NCI-H345 treated with DMSO at 0.1 percent for 48 hours (cell line): ENCODE measurements around the gene PTGER2.

Source experiments
- DNase-seq: peaks from one replicate; lab custom pipeline; 2025; ENCODE audit not compliant: unreplicated experiment; lab: John Stamatoyannopoulos, UW

PTGER2 gene

DNA sequence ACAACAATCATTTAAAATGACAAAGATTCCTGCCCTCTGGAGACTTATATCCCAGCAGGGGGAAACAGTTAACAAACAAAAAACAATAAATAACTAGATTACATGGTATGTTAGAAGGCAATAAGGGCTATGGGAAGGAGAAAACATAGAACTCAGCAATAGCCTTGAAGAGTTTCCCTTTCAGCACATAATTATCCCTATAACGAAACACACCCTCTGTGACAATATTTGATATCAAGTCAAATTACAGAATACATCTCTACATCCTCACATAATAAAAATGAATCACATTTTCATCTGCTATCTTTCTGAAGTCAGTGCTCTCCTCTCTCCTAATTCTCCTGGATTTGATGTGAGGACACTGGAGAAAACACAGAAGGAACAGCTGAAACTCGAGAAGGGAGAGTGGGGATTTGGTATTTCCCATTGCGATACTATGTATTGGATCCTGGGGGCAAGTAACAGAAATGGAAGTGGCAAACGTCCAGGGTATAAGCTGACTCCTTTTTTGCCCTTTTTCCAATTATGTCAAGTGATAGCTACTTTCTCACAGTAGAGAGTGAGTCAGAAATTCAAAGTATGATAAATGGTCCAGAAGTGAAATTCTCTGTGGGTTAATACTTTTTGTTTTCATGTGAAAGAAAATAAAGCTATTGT is 9.7 kb upstream of the PTGER2 start:
- DNase-seq = no peak

DNA sequence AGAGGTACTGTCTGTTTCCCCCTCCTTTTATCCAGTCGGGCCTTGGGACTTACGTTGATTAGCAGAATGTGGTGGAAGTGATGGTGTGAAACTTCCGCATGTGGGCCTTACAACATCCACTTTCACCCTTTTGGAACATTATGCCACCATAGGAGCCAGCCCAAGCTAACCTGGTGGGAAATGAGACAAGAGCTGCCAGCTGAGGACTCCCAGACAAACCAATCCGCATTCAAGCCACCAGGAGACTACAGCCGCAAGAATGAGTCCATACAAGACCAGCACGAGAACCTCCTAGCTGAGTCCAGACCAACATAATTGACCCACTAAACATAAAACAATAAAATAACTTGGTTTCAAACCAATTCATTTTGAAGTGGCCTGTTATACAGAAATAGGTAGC is 9.1 kb upstream of the PTGER2 start:
- no peak for DNase-seq

DNA sequence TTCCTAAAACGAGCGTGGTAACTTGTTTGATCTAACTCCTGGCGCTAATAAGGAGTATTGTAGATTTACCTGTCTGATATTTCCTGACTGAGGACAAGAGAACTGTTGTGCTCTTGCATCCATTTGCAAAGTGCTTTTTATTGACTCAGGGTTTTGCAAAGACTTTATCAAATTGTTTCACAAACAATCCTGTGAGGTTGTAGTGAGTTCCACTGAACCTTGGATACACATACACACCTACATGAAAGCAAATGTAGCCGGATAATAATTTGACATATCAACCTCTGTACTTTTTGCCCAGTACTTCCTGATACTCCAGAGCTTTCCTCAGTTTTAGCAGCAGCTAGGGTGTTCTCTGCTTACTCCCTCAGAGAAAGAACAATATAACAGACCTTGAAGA is 6.7 kb upstream of the PTGER2 start:
- DNase-seq = no peak

DNA sequence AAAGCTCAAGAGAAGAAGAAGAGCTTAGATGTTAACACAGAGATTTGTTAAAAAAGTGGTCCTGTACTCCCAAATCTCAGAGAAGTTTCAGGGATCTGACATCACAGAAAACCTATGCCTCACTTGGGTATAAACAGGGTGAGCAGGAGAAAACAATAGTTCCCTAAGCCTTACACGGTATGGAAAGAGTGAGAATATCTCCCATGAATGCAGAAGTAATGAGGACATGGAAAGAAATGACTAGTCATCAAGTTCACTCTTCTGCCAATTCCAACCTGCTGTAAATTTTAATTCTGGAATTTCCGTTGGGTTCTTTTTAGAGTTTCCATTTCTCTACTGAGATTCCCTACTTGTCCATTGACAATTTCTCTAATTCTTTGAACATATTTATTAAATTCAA is 6.2 kb upstream of the PTGER2 start:
- DNase-seq = no peak

DNA sequence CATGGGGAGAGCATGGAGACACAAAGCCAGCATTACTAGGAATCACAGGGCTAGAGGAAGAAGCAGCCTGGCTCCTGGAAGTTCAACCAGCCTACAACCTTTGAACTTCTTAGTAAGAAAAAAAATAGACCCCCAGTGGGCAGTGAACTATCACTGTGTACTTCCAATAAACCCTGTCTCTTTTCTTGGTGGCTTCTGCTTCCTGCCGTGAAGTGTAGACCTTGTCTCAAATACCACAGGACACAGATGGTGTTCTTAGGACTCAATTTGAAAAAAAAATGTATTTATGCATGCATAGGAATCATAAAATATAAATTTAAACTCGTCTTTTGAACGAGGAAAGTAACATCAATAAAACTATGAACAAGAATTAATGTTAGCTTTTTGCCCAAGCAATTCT is 3.6 kb upstream of the PTGER2 start:
- DNase-seq = no peak

DNA sequence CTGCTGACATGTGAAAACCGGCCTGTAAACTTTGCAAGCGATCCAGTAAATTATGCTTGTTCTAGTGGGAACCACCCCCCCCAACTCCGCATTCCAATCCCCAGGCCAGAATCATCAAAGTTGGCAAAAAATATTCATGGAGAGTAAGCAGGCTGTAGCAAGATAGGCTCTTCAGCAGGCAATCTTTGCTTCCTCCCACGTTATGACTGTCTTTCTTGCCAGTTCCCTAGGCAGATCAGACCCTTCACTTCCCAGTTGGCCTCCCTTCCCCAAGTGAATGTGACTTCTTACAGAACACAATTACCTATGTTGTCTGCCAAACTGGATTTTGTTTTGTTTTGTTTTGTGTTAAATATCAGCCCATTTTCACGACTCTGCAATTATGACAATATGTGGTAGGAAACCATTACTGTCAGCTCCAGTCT is 1.2 kb upstream of the PTGER2 start:
- no peak for DNase-seq

DNA sequence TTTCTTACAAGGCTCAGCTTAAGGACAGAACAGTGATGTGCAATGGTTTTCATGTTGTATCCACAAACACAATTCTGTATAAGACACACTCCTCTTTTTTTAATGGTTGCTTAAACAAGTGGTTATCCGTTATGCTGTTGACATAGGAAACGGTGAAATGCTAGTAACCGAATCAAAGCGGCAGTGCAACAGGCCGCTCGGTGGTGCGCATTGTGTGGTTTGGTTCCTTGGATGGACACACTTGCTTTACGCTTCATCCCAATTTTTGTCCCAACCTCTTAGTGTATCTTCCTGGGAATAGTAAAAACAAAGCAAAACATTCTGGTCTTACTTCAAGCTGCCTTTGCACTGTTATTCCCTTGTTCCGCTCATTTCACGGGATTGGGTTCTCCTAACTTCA is 650 bp upstream of the PTGER2 start:
- DNase-seq = no peak

DNA sequence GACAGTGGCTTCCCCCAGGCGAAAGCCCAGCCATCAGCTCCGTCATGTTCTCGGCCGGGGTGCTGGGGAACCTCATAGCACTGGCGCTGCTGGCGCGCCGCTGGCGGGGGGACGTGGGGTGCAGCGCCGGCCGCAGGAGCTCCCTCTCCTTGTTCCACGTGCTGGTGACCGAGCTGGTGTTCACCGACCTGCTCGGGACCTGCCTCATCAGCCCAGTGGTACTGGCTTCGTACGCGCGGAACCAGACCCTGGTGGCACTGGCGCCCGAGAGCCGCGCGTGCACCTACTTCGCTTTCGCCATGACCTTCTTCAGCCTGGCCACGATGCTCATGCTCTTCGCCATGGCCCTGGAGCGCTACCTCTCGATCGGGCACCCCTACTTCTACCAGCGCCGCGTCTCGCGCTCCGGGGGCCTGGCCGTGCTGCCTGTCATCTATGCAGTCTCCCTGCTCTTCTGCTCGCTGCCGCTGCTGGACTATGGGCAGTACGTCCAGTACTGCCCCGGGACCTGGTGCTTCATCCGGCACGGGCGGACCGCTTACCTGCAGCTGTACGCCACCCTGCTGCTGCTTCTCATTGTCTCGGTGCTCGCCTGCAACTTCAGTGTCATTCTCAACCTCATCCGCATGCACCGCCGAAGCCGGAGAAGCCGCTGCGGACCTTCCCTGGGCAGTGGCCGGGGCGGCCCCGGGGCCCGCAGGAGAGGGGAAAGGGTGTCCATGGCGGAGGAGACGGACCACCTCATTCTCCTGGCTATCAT is 663 bp downstream of the PTGER2 start:
- DNase-seq = no peak

DNA sequence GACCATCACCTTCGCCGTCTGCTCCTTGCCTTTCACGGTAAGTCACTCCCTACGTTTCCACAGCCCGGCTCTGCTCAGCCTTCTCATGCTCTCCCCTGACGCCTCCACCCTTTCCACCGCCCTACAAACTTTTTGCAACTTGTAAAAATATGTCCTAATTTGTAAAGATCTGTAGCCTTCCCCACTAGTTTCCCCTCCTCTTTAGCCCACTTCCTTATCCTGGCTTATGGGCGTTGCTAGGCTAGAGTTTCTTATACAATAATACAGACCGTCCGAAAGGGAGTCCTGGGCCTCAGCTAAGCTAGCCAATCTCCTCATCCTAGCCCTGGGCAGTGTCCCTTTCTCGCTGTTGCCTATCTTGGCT is 1.2 kb downstream of the PTGER2 start:
- no peak for DNase-seq

DNA sequence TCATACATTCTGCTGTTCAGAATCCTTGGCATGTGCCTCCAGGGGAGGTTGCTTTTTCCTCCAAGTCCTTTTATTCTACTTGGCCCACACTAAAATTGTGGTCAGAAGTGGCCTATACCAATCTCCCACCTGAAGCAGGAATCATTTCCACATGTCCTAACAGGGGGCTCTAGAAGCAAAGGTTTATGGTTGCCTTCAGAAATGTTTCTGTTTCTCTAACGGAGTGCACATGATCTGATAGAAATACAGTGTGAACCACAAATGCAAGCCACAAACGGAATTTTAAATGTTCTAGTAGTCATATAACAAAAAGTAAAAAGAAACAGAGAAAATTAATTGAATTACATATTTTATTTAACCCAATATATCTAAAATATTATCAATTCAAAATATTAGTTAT is 4.0 kb downstream of the PTGER2 start:
- no peak for DNase-seq

DNA sequence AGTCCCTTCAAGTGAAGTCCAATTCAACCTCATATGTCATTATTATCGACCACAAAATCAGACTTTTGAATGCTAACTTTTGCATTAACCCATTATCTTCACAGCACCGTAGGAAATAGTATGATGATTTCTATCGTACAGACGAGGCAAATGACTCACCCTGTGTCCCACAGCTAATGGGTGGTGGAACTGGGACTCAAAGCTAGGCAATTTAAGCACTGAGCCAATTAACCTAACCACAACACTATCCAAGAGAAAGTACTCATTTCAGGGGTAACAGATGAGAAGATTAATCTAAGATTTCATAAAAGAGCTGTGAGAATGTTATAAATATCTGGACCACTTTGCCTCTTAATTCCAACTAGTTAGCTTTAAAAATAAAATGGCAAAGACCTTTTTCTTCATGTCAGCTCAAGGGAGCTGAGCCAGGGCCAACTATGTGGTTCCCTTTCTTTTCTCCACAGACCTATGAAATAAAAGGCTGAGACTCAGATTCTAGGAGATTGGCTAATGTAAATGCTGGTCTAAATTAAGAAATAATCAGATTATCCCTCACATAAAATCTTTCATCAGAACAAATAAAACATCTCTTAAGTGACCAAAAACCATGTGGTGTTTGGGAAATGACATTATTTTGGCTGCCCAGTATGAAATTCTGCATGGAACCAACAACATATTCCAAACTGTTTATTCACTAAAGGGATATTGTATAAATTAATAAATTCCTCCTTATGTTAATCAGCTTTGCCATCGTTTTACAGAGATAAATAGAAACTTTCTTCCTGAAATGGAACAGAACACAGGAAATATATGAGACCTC is 4.9 kb downstream of the PTGER2 start:
- DNase-seq = no peak

DNA sequence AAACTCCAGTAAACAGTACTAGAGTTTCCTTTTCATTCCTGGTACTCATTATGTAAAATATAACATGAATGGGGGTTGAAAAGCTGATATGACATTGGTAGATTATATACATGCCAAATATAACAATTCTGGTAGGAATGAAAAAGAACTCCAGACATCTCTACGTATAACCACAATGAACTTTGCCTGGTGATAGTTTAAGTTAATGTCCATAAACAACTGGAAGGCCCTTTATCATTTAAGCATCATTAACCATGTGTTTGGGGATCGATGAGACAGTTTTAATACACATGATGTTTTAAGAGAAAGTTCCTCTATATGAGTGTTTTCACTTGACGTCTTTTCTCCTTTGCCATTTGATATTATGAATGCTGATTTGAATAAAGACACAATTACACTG is 5.8 kb downstream of the PTGER2 start:
- DNase-seq = no peak

DNA sequence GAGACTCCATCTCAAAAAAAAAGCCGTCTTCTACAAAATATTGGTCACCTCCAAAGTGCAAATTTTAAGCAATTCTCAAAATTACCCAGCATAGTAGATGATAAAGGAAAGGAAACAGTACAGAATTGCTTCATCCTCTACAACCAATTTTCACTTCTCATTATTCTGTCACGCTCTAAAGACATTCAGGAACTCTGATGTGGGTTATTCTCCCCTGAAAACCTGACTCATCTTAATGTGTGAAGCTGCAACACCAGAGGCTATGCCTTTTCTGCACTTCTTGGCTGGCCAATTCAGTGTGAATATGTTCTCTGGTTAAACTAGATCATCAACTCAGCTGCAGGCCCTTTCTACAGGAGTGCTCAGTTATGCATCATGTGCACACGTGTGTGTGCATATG is 11.0 kb downstream of the PTGER2 start:
- no peak for DNase-seq

DNA sequence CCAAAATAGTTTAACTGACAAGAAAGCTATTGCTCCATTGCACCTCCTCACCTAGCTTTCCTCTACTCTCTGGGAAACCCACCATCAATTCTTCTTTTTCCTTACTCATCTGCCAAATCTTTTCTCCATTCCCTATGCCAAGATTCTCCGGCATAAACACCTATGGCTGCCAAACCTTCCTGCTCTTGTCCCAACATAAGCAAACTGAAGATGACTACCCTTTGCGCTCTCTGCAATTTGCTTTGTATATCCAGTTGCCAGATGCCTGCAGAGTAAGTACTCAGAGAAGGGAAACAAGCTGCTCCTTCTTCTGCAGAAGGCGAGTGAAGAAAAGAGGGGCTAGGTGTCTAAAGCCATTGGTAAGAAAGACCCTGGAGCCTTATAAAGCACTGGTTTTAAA is 11.5 kb downstream of the PTGER2 start:
- no peak for DNase-seq

DNA sequence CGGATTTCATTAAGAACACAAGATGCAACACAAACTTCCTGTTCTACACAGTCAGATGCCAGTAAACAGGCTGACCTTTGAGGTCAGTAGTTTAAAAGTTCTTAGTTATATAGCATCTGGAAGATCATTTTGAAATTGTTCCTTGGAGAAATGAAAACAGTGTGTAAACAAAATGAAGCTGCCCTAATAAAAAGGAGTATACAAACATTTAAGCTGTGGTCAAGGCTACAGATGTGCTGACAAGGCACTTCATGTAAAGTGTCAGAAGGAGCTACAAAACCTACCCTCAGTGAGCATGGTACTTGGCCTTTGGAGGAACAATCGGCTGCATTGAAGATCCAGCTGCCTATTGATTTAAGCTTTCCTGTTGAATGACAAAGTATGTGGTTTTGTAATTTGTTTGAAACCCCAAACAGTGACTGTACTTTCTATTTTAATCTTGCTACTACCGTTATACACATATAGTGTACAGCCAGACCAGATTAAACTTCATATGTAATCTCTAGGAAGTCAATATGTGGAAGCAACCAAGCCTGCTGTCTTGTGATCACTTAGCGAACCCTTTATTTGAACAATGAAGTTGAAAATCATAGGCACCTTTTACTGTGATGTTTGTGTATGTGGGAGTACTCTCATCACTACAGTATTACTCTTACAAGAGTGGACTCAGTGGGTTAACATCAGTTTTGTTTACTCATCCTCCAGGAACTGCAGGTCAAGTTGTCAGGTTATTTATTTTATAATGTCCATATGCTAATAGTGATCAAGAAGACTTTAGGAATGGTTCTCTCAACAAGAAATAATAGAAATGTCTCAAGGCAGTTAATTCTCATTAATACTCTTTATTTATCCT is 13.5 kb downstream of the PTGER2 start:
- DNase-seq = peak; percentile 10

DNA sequence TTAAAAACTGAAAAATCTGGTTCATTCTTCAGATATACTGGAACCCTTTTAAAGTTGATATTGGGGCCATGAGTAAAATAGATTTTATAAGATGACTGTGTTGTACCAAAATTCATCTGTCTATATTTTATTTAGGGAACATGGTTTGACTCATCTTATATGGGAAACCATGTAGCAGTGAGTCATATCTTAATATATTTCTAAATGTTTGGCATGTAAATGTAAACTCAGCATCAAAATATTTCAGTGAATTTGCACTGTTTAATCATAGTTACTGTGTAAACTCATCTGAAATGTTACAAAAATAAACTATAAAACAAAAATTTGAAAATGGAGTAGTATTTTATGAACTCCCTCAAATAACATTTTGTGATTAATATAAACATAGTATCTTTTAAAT is 14.2 kb downstream of the PTGER2 start:
- DNase-seq = no peak

DNA sequence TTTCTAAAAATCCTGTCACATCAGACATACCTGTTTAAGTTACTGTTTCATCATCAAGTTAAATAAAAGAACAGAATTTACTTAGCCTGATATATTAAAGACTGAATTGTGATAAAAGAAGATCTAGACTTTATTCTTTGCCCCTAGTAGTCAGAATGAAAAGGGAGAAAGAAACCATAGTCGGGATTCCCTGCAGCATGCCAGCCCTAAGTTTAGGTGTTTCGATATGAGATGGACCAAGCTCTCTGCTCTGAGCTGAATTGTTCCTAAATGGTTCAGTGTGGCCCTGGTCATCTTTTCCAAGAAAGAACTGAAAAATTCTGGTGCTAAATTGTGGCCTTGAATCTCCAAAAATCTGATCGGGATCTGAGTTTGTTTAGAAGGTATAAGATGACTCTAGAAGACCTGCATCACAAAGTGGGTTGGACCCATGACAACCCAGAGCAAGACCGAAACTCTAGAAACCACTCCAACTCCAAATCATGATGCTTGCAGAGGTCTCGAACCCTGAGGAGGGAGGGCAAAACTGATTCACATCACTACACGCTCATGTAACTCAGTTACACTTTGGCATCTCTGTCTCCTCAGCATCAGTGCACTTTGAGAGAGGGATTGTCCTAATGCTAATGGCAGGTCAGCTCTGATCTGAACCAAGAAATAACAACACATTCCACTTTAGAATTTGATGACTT is 15.7 kb downstream of the PTGER2 start:
- no peak for DNase-seq

DNA sequence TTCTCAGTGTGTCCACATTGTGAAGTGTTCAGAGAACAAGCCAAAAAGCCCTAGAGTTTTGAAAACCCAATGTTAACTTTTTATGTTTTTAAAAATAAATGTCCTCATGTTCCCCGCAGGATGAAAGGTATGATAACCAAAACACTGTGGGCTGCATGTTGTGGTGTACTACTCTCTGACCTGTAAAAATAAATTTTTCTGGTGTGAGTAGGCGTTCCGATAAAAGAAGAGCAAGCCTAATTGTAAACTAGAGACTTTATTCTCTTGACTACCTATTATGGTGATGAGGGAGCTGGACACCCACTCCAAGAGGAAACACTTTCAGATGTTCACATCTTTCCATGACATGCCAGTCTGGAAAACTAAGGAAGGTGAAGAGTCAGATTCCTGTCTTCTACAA is 18.2 kb downstream of the PTGER2 start:
- DNase-seq = no peak

DNA sequence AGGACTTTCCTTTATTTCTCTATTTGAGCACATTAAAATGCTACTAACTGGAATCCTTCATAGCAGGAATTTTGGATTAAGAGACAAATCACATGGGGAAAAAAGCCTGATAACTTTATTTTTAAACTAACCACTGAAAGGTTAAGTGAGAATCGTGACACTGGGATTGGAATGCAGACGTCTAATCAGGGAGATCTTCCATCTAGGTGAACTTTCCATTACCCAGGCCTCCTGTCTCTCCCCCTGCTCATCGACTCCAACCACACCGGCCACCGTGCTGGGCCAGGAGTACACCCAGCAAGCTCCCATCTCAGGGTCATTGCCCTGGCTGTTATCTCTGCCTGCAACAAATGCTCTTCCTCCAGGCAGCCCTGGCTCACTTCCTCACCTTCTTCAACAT is 19.0 kb downstream of the PTGER2 start:
- DNase-seq = no peak

DNA sequence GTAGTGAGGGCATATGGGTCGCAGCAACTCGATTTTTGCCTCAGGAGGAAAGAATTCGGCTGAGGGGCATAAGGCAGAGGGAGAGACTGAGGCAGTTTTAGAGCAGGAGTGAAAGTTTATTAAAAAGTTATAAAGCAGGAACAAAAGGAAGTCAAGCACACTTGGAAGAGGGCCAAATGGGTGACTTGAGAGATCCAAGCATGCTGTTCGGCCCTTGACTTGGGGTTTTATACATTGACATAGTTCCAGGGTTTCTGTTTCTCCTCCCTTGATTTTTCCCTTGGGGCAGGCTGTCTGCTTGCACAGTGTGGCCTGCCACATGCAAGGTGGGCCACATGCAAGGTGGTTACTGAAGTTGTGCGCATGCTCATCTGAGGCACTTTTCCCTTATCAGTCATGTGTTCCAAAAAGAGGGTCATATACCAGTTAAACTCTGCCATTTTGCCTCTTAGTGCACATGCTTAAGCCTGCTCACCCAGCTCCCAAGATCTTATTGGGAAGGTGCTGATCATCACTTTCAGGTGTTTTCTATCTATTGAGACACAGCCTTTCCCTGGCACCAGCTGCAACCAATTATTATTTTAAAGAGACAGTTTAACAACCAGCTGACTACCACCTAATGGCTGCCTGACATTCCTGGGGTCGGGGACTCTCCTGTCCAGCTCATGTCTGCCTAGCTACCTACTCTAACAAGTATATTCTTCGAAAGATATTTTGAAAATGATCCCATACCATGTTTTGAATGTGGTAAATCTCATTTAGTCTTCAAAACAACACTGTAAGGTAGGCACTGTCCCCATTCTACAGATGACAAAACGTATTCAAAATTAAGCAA is 19.9 kb downstream of the PTGER2 start:
- DNase-seq = no peak
